DLD1 (cell line): ENCODE data around the gene MED27.

ENCODE experiments used
- in situ Hi-C: cut with HindIII; loops from 2 replicates; pipeline ENCODE4 v1.10.0; 2017; ENCODE audit warnings: low sequenced_read_pairs

Gene MED27

GRCh38 chr9:131887680-131888079 is 192.0 kb downstream of the MED27 start:
- in situ Hi-C loops: no loop called here

- in situ Hi-C loops: no loop called here
Measured at GRCh38 chr9:131886826-131887225, 192.8 kb downstream of the MED27 start.

- in situ Hi-C loops: no loop called here
Measured at GRCh38 chr9:131885144-131885609, 194.5 kb downstream of the MED27 start.

- in situ Hi-C loops: no loop called here
Measured at GRCh38 chr9:131884222-131884621, 195.4 kb downstream of the MED27 start.

- in situ Hi-C loops: no loop called here
Measured at GRCh38 chr9:131880833-131881583, 198.7 kb downstream of the MED27 start.

- in situ Hi-C loops: loop anchor here (10.0 kb wide), 1 partner anchor 55 kb away; no protein-coding TSS in a partner anchor
Measured at GRCh38 chr9:131879911-131880290, 199.8 kb downstream of the MED27 start.

GRCh38 chr9:131879181-131879910 is 200.3 kb downstream of the MED27 start:
- in situ Hi-C loops: loop anchor here (10.0 kb wide), 1 partner anchor 55 kb away; no protein-coding TSS in a partner anchor

- in situ Hi-C loops: loop anchor here (10.0 kb wide), 1 partner anchor 52 kb away; no protein-coding TSS in a partner anchor
Measured at GRCh38 chr9:131876486-131876885, 203.2 kb downstream of the MED27 start.

- in situ Hi-C loops: loop anchor here (10.0 kb wide), 1 partner anchor 51 kb away; no protein-coding TSS in a partner anchor
Measured at GRCh38 chr9:131875828-131876485, 203.7 kb downstream of the MED27 start.

- in situ Hi-C loops: loop anchor here (10.0 kb wide), 1 partner anchor 50 kb away; no protein-coding TSS in a partner anchor
Measured at GRCh38 chr9:131874916-131875670, 204.6 kb downstream of the MED27 start.

- in situ Hi-C loops: loop anchor here (10.0 kb wide), 1 partner anchor 50 kb away; no protein-coding TSS in a partner anchor
Measured at GRCh38 chr9:131874447-131874846, 205.2 kb downstream of the MED27 start.

- in situ Hi-C loops: loop anchor here (10.0 kb wide), 1 partner anchor 49 kb away; no protein-coding TSS in a partner anchor
Measured at GRCh38 chr9:131873891-131874440, 205.7 kb downstream of the MED27 start.

GRCh38 chr9:131873335-131873734 is 206.3 kb downstream of the MED27 start:
- in situ Hi-C loops: loop anchor here (10.0 kb wide), 1 partner anchor 49 kb away; no protein-coding TSS in a partner anchor

GRCh38 chr9:131872702-131873101 is 207.0 kb downstream of the MED27 start:
- in situ Hi-C loops: loop anchor here (10.0 kb wide), 1 partner anchor 48 kb away; no protein-coding TSS in a partner anchor

GRCh38 chr9:131872006-131872405 is 207.7 kb downstream of the MED27 start:
- in situ Hi-C loops: loop anchor here (10.0 kb wide), 1 partner anchor 47 kb away; no protein-coding TSS in a partner anchor

DNA sequence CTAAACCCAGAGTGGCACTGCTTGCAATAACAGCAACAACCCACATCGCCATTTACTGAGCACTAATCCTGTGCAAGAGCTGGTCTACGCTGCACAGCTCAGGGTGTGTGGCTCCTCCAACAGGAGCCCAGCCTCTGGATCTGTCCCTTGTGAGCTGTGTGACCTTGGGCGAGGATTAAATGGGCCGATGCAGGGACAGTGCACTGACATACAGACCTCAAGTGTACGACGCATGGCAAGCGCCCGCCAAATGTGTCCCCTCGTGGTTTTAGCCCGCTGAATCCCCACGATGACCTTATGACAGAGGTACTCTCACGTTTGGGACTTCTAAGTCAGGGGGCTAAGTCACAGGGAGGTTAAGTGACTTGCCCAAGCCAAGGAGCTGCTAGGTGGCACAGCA is 209.5 kb downstream of the MED27 start:
- in situ Hi-C loops: loop anchor here (10.0 kb wide), 1 partner anchor 45 kb away; no protein-coding TSS in a partner anchor

DNA sequence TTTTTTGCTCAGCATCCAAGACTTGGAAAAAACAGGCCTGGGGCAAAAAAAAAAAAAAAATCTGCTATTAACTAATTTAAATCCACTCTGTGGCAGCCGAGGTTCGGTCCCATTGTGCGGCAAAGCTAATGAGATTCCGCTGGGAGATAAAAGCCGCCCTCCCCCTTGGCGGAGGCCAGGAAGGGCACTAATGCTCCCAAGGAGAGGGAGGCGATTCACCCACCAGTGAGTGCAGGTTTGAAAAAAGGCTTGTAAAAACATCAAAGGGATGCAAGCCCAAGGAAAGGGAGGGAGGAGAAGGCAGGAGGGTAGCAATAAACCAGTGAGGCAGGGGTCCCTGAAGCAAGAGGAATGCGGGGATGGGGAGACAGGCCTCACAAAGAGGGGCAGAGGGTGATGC is 210.3 kb downstream of the MED27 start:
- in situ Hi-C loops: no loop called here

- in situ Hi-C loops: no loop called here
Measured at GRCh38 chr9:131868766-131869165, 210.9 kb downstream of the MED27 start.

GRCh38 chr9:131867611-131868192 is 212.0 kb downstream of the MED27 start:
- in situ Hi-C loops: no loop called here
